Endothelial cell of umbilical vein (primary cell): Measurements from ENCODE around the gene KXD1.

Experiments used
- EZH2 ChIP-seq: IDR thresholded peaks from 2 replicates; pipeline ENCODE4 v1.6.1; 2012; ENCODE audit warnings: borderline replicate concordance, low read depth, mild to moderate bottlenecking, moderate library complexity, low read length, inconsistent platforms; ENCODE audit not compliant: severe bottlenecking
- FOS ChIP-seq: IDR thresholded peaks from 2 replicates; pipeline ENCODE4 v1.6.1; 2011; ENCODE audit warnings: mild to moderate bottlenecking, low read length, moderate library complexity, borderline replicate concordance; ENCODE audit not compliant: insufficient read depth
- GATA2 ChIP-seq: IDR thresholded peaks from 2 replicates; pipeline ENCODE4 v1.7.0; 2011; ENCODE audit warnings: low read depth, mild to moderate bottlenecking, moderate library complexity, mixed read lengths, low read length; ENCODE audit not compliant: insufficient read length, insufficient read depth
- JUN ChIP-seq: IDR thresholded peaks from 2 replicates; pipeline ENCODE4 v1.6.1; 2011; ENCODE audit warnings: borderline replicate concordance, low read depth; ENCODE audit not compliant: insufficient read length, insufficient read depth
- MAX ChIP-seq: IDR thresholded peaks from 2 replicates; pipeline ENCODE4 v1.6.1; 2011; ENCODE audit not compliant: insufficient read depth, insufficient read length
- MYC ChIP-seq: IDR thresholded peaks from one replicate; pipeline ENCODE4 v1.6.1; 2011; ENCODE audit warnings: mild to moderate bottlenecking, low read depth, low read length
- POLR2A ChIP-seq: IDR thresholded peaks from 2 replicates; pipeline ENCODE4 v1.6.1; 2012; ENCODE audit warnings: low read depth, mild to moderate bottlenecking, control low read depth, low read length
- POLR2AphosphoS5 ChIP-seq: IDR thresholded peaks from 2 replicates; pipeline ENCODE4 v1.6.1; 2012; ENCODE audit warnings: low read depth, mild to moderate bottlenecking, control low read depth, low read length, moderate library complexity; ENCODE audit not compliant: insufficient read depth
- TF ChIP-seq, protein P1 (sequence below), 2 donors: IDR thresholded peaks; 1 replicate in 1 of 2; 2 replicates in 1 of 2; pipeline ENCODE4 v1.5.1; 2011; ENCODE audit warnings: low read length in 2 of 2, mild to moderate bottlenecking in 2 of 2, moderate library complexity in 2 of 2, control low read depth in 1 of 2, inconsistent platforms in 1 of 2, low read depth in 1 of 2; ENCODE audit not compliant: insufficient read depth in 1 of 2; ENCODE audit errors: extremely low read depth in 1 of 2

GRCh38 chr19:18541258-18541991, 16.2 kb upstream of the KXD1 start:
- TF ChIP-seq, protein P1, sequence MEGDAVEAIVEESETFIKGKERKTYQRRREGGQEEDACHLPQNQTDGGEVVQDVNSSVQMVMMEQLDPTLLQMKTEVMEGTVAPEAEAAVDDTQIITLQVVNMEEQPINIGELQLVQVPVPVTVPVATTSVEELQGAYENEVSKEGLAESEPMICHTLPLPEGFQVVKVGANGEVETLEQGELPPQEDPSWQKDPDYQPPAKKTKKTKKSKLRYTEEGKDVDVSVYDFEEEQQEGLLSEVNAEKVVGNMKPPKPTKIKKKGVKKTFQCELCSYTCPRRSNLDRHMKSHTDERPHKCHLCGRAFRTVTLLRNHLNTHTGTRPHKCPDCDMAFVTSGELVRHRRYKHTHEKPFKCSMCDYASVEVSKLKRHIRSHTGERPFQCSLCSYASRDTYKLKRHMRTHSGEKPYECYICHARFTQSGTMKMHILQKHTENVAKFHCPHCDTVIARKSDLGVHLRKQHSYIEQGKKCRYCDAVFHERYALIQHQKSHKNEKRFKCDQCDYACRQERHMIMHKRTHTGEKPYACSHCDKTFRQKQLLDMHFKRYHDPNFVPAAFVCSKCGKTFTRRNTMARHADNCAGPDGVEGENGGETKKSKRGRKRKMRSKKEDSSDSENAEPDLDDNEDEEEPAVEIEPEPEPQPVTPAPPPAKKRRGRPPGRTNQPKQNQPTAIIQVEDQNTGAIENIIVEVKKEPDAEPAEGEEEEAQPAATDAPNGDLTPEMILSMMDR (IDR thresholded peaks at IDR 0.05; ENCODE audit: extremely low read depth in 1 of 2, insufficient read depth in 1 of 2, low read depth in 1 of 2, low read length in 2 of 2) = no peak
- TF ChIP-seq GATA2 = no peak
- no peak for TF ChIP-seq POLR2AphosphoS5
- TF ChIP-seq MYC = no peak
- TF ChIP-seq JUN = no peak
- no peak for TF ChIP-seq POLR2A
- no peak for TF ChIP-seq FOS
- TF ChIP-seq EZH2 = no peak
- TF ChIP-seq MAX = no peak
